Brain pericyte (primary cell): ENCODE data around the gene KMT2C.
"Not testable (repeated sequence)": the region's sequence is repeated elsewhere in the genome, so short reads cannot be mapped to it uniquely, and the experiment has no call there.

Experiments
- DNase-seq: peaks from one replicate; pipeline ENCODE4 v3.0.0-alpha.2; 2012; ENCODE audit warnings: low read depth, low spot score

KMT2C gene

DNA sequence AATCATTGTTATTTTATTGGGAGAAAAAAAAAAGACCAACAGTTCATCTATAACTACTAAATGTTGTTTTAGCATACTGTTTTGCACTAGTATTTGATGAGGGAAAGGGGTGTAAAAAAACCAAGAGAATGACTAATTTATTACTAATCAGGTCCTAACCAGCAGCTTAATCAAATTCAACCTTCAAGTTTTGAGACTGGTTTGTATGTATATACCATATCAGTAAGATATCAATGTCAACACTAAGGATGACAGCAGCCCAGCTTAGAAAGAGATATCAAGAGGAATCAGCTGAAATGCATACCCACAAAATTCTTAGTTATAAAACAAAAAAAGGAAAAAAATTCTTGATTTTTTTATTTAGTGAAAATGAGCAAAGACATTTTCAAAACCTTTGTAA lies 122.6 kb downstream of the KMT2C start:
- no peak for DNase-seq

DNA sequence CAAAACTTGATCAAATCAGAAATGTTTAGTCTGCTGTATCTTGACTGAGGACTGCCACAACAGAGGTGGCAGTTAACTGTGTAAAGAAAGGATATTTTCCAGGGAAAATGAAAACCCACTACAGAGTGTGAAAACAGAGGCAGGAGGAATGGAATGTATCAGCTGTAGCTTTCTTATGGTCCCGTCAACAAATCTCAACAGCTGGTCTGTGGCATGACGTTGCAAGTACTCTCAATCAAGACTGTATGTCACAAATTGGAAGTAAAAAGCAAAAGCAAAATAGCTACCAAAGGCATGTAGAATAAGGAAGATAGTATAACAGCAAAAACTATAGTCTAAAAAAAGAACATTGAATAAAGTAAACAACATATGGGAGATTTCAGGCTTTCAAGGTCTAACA lies 123.5 kb downstream of the KMT2C start:
- no peak for DNase-seq

DNA sequence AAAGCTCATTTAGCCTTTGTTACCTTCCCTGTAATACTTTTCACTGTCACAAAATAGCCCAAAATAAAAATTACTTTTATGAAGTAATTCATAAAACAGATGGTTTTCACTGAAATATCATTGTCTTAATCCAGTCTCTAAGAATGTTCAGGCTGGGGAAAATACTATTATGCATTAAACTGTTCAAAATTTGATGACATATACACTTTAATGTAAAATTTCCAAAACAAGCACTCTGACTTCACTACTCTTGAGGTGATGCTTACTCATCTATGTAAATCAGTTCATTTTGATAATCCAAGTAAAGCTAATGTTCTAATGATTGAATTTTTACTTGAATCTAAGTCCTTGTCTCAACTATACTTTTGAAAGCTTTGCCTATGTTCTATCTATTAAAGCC lies 127.9 kb downstream of the KMT2C start:
- DNase-seq = no peak

DNA sequence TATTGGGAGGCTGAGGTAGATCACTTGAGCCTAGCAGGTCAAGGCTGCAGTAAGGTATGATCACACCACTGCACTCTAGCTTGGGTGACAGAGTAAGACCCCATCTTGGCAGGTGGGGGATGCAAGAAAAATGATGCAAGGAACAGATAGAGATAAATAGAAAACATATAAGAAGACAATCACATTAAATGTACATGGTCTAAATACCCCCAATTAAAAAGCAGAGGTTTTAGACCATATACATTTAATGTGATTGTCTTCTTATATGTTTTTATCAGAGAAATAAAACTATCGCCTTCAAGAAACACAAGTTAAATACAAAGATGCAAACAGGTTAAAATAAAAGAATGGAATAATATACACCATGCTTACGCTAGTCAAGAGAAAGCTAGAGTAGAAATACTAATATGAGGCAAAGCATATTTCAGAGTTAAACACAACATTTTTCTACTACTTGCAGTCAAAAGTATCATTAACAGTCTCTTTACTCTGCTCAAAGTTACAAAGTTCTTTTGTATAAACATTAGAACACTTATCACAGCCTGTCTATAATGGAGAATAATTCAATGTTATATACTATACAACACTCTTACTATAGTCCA lies 136.2 kb downstream of the KMT2C start:
- not testable (repeated sequence) for DNase-seq

DNA sequence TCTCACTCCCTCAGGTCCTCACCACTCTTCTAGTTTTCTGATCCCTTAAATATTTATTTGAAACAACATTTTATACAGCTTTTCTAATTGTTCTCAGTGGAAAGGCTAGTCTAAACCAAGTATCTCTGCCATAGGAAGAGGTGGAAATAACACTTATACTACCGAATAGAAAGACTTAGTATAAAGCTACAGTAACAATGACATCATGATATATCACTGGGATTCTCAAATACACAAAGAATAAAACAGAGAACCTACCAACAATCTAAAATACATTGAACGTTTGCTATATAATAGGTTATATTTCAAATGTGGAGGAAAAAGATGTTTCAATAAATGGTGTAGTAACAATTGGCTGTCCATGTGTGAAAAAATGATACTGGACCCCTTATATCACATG lies 142.9 kb downstream of the KMT2C start:
- DNase-seq = no peak

DNA sequence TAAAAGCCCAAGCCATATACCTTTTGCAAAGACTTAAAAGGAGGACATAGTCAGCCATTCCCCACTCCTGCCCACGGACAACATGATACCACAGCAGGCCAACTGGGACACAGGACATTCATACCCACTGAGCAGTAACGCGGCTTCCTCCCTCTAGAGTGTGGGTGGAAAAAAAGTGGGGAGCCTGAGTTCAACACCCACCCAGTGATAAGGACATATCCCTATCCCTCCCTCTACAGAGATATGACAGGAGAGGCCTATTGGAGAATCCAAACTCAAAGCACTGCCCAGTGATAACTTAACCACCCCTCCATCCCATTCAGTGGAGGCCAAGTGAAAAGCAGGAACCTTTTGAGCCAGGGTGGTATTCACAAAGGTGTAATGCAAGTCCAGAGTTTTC lies 148.8 kb downstream of the KMT2C start:
- DNase-seq = not testable (repeated sequence)

DNA sequence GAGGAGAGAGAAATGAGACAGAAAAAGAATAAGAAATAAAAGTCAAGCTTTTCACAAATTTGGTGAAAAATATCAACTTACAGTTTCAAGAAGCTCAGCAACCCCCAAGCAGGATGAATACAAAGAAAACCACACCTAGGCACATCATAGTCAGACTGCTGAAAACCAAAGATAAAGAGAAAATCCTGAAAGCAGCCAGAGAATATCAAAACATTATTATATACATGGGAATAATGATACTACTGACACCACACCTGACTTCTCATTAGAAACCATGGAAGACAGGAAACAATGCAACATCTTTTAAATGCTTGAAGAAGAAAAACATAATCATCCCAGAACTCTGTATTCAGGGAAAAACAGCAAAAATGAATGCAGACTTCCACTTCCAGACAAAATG lies 149.6 kb downstream of the KMT2C start:
- not testable (repeated sequence) for DNase-seq

DNA sequence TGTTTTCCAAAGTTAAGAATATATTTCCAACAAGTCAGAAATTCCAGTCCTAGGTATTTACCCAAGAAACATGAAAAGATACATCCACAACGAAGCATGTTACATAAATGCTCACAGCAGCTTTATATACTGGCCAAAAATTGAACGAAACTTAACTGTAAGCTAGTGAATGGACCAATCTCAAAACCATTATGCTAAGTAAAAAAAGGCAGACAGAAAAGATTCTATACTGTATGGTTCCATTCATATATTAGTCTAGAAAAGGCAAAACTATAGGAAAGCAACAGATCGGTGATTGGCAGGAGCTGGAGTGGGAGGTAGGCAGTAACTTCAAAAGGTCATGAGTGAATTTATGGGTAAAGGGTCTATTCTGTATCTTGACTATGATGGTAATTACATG lies 150.8 kb downstream of the KMT2C start:
- not testable (repeated sequence) for DNase-seq

DNA sequence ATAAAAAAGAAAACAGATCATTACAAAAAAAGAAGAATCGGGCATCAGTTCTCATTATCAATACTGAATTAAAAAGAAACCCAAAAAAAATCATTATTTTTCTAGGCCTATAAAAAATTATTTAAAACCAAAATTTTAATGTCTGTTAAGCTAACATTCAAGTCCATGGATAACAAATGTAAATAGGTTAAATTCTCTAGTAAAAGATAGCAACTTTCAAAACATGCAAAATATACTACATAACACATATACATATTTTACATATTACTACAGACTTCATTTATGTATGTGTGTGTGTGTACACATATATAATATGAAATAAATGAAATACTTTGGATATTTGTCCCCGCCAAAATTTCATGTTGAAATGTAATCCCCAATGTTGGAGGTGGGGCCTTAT lies 158.1 kb downstream of the KMT2C start:
- not testable (repeated sequence) for DNase-seq

DNA sequence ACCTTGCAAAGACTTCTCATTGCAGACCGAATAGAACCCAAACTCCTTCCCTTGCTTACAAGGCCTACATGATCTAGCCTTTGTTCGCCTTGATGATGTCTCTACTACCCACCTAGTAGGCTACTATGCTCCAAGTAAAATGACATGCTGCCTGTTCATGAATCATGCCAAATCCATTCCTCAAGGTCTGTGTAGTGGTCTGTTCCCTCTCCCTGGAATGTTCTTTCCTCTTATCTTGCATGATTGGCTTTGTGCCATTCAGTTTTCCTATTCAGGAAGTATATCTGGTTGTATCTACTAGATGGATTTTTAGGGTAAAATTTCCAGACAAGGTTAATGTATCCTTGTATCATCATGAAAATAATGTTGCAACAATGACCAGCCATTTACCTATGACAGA lies 165.4 kb downstream of the KMT2C start:
- not testable (repeated sequence) for DNase-seq

DNA sequence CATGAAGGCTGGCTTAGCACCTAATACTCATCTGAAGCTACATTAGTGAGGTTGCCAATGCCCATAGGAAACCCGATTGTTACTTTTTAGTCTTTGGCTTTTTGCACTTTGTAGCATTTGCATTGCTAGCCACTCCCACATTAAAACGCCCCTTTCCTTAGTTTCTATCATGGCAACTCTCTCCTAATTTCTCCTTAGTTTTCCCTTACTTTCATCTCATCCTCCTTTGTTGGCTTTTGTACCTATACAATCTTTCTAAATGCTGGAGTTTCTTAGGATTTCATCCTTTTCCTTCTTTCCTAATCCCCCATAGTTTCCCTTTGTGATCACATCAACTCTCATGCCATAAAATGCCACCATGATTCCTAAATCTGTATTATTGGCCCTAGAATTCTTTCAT lies 168.9 kb downstream of the KMT2C start:
- not testable (repeated sequence) for DNase-seq

DNA sequence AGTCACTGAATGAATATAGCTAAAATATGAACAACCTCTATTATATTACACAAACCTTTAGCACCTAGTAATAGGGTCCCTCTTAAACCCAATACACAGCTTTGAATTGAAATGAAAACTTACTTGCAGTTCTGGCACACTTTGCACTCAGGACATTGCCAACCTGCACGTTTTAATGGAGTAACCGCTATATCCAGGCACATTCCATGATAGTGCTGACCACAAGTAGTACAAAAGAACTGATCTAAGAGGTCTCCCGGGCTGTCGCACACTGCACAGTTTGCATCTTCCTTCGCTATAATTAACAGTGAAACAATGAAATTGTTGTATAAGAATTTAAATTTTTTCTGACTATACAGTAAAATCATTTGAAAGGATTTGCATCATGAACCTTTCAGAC lies 170.9 kb downstream of the KMT2C start:
- not testable (repeated sequence) for DNase-seq

DNA sequence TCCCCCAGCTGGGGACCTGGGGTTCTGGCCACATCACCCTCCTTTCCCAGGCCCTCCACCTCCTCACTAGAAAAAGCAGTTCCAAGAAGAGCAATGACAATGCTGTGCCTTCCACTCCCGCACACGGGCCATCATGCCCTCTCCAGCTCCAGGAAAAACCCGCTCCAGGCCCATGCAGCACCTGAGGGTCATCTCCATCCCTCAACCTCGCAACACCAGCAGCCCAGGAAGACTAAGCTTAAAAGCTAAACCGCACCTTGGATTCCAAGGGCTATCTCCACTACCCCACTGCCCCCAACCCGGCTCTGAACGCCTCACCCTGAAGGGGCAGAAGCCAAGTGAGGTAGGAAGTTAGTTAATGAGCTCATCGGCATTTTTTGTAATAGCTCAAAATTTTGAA lies 173.7 kb downstream of the KMT2C start:
- DNase-seq = not testable (repeated sequence)

DNA sequence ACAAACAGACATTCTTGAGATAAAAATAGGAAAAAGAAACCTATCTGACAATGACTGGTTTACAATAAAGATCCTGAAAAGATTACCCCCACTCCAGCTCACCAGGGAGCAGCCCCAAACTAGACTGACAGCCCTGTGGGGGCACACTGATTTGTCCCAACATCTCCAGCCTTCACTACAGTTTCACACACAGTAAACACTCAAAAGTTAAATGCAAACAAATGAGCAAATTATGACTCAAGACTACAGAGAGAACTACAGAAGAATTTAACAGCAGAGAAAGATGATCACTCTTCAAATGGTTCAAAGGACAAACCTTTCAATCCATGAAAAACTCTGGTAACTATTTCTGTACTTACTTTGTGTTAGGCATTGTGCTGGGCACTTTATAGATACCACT lies 176.2 kb downstream of the KMT2C start:
- DNase-seq = not testable (repeated sequence)

DNA sequence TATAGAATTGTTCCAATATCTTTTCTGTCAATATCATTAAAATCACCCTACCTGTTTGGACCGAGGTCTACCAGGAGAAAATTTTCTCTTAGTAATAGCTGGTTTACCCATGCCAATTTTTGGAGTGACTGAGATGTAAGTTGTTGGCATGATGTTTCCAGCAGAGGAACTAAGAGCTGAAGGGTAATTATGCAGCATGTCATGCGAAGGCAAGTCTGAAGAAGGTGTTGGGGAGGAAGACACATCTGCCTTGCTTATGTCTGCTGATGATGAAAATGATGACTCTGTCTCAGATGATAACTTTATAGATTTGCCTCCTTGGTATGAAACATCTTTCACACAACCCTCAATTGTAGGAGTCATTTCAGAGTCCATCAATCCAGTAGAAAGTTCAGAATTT lies 188.0 kb downstream of the KMT2C start:
- not testable (repeated sequence) for DNase-seq

DNA sequence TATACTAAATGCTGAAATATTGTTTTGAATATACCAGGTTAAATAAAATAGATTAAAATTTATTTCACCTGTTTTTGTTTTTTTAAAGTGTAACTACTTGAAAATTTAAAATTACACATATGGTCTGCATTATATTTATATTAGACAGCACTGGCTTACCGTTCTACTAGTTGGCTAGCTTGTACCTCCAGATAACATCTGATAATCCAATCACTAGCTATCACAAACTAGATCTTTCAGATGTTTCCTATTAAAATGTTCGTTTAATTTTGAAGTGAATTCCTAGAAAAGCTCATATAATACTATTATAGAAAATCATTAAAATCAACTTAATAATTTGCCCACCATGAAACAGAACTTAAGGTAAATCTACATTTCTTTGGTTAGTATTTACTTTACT lies 190.4 kb downstream of the KMT2C start:
- not testable (repeated sequence) for DNase-seq

DNA sequence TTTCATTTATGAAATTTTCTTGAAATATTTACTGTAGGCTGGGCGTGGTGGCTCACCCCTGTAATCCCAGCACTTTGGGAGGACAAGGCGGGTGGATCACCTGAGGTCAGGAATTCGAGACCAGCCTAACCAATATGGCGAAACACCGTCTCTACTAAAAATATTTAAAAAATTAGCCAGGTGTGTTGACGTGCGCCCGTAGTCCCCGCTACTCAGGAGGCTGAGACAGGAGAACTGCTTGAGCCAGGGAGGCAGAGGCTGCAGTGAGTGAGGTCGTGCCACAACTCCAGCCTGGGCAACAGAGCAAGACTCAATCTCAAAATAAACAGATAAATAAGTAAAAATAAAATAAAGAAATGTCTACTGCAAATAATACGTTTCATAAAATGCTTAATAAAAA lies 192.3 kb downstream of the KMT2C start:
- not testable (repeated sequence) for DNase-seq

DNA sequence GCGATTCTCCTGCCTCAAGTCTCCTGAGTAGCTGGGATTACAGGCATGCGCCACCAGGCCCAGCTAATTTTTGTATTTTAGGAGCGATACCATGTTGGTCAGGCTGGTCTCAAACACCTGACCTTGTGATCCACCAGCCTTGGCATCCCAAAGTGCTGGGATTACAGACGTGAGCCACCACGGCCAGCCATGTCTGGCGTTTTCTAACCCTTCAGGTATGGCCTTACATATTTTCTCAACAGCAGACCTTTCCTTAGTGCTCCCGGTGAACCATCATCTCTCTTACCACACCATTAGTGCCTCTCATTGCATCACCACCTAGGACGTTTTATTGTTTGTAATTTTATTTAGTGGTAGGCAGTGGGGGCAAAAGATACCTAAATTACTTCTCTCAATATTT lies 194.5 kb downstream of the KMT2C start:
- not testable (repeated sequence) for DNase-seq

DNA sequence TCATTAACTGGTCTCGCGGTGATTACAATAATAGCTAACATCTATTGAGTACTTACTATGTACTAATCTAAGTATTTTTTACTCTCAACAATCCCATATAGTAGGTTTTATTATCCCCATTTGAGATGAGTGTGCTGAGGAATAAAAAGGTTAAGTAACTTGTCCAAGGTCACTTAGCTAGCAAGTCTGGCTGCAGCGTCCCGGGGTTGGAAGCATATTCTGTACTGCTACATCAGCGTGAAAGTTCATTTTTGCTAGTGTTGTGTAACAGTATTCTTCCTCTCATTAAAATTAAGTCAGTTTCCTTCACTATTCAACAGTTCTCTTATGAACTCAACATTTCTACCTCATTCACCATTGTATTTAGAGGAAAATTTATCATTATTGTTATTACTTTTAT lies 199.5 kb downstream of the KMT2C start:
- DNase-seq = not testable (repeated sequence)

DNA sequence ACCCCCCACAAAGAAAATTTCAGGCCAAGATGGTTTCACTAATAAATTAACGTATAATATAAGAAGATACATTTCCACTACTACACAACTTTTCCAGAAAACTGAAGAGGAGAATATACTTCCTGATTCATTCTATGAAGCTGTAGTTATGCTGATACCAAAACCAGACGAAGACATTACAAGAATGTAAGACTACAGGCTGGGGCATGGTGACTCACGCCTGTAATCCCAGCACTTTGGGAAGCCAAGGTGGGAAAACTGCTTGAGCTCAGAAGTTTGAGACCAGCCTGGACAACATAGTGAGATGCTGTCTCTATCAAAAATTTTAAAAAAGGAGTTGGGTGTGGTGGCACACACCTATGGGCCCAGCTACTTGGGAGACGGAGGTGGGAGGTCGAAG lies 201.4 kb downstream of the KMT2C start:
- DNase-seq = not testable (repeated sequence)

DNA sequence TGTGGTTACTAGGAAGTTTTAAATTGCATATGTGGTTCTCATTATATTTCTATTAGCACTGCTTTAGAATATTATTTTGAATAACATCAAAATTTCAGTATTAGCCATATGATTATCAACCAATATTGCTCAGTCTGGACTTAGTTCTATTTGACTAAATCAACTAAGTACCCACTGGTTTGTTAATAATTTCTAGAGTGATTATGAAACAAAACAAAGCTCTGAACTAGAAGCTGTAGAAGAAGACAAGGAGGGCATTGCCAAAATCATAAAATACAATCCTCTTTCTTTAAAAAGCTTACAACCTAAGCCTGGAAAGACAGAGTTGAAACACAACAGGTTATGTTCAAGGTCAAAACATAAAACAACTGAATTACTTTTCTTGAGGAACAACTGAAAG lies 204.7 kb downstream of the KMT2C start:
- DNase-seq = no peak

DNA sequence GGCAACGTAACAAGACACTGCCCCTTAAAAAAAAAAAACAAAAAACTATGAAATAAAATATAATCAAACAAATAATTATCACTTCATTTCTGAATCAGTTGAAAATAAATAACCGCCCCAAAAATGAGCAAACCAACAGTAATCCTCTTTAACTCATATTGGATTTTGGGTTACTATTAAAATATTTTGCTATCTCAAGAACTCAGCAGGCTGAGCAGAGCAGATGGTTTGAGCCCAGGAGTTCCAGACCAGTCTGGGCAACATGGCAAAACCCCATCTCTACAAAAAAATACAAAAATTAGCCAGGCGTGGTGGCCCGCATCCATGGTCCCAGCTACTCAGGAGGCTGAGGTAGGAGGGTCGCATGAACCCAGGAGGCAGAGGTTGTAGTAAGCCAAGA lies 216.2 kb downstream of the KMT2C start:
- DNase-seq = not testable (repeated sequence)

DNA sequence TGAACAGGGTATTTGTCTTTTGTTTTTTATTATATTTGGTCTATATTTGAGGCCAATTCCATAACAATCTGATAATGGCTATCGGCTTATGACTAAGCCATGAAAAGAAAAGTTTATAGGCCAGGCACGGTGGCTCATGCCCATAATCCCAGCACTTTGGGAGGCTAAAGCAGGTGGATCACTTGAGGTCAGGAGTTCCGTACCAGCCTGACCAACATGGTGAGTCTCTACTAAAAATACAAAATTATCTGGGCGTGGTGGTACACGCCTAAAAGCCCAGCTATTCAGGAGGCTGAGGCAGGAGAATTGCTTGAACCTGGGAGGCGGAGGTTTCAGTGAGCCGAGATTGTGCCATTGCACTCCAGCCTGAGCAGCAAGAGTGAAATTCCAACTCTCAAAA lies 227.0 kb downstream of the KMT2C start:
- not testable (repeated sequence) for DNase-seq

DNA sequence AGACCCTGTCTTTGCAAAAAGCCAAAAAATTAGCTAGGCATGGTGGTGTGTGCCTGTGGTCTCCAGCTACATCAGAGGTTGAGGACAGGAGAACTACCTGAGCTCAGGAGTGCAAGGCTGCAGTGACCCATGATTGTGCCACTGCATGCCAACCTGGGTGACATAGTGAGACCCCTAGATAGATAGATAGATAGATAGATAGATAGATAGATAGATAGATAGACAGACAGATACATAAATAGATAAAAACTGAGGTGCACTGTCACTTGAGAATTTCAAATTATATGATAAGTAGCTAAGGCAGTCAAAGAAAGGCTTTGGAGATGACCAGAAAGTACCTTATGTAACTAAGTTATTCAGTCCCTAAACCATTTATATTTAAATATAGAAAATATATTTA lies 231.4 kb downstream of the KMT2C start:
- DNase-seq = not testable (repeated sequence)
